ENCODE results near the gene CLMP.
A peak's percentile ranks its signal among the peaks of the same experiment; 100 is the strongest.
"Not testable (repeated sequence)": the region's sequence is repeated elsewhere in the genome, so short reads cannot be mapped to it uniquely, and the experiment has no call there.

The CLMP gene

GRCh38 chr11:123135863-123136446 is 59.1 kb downstream of the CLMP start:
- no peak for DNase-seq (ENCODE audit: low read depth, low spot score)

- no peak for DNase-seq (ENCODE audit: low read depth, low spot score)
Observed at GRCh38 chr11:123132881-123133280, 62.2 kb downstream of the CLMP start.

GRCh38 chr11:123132034-123132766 is 62.8 kb downstream of the CLMP start:
- DNase-seq (ENCODE audit: low read depth, low spot score): not testable (repeated sequence)

- DNase-seq (ENCODE audit: low read depth, low spot score): no peak
Observed at GRCh38 chr11:123129920-123130319, 65.1 kb downstream of the CLMP start.

- DNase-seq (ENCODE audit: low read depth, low spot score): no peak
Observed at GRCh38 chr11:123125169-123125568, 69.9 kb downstream of the CLMP start.

GRCh38 chr11:123122852-123123251 is 72.2 kb downstream of the CLMP start:
- DNase-seq (ENCODE audit: low read depth, low spot score): no peak

- DNase-seq (ENCODE audit: low read depth, low spot score): no peak
Observed at GRCh38 chr11:123122341-123122740, 72.7 kb downstream of the CLMP start.

GRCh38 chr11:123116486-123116885 is 78.6 kb downstream of the CLMP start:
- DNase-seq (ENCODE audit: low read depth, low spot score): no peak

- no peak for DNase-seq (ENCODE audit: low read depth, low spot score)
Observed at GRCh38 chr11:123111465-123111864, 83.6 kb downstream of the CLMP start.

- DNase-seq (ENCODE audit: low read depth, low spot score): no peak
Observed at GRCh38 chr11:123110397-123110796, 84.7 kb downstream of the CLMP start.

GRCh38 chr11:123107945-123108495 is 87.0 kb downstream of the CLMP start:
- no peak for DNase-seq (ENCODE audit: low read depth, low spot score)

- DNase-seq (ENCODE audit: low read depth, low spot score): no peak
Observed at GRCh38 chr11:123104697-123105096, 90.4 kb downstream of the CLMP start.

- peak; percentile 69 for DNase-seq (ENCODE audit: low read depth, low spot score)
Observed at GRCh38 chr11:123103326-123103980, 91.6 kb downstream of the CLMP start.

GRCh38 chr11:123100379-123101085 is 94.5 kb downstream of the CLMP start:
- no peak for DNase-seq (ENCODE audit: low read depth, low spot score)

- no peak for DNase-seq (ENCODE audit: low read depth, low spot score)
Observed at GRCh38 chr11:123098990-123099389, 96.1 kb downstream of the CLMP start.

GRCh38 chr11:123093739-123094138 is 101.3 kb downstream of the CLMP start:
- DNase-seq (ENCODE audit: low read depth, low spot score): no peak

- DNase-seq (ENCODE audit: low read depth, low spot score): no peak
Observed at GRCh38 chr11:123091506-123091905, 103.5 kb downstream of the CLMP start.

- DNase-seq (ENCODE audit: low read depth, low spot score): not testable (repeated sequence)
Observed at GRCh38 chr11:123090168-123090567, 104.9 kb downstream of the CLMP start.

- not testable (repeated sequence) for DNase-seq (ENCODE audit: low read depth, low spot score)
Observed at GRCh38 chr11:123088896-123089295, 106.2 kb downstream of the CLMP start.

- DNase-seq (ENCODE audit: low read depth, low spot score): not testable (repeated sequence)
Observed at GRCh38 chr11:123087657-123088056, 107.4 kb downstream of the CLMP start.

GRCh38 chr11:123086305-123086704 is 108.7 kb downstream of the CLMP start:
- no peak for DNase-seq (ENCODE audit: low read depth, low spot score)

- DNase-seq (ENCODE audit: low read depth, low spot score): no peak
Observed at GRCh38 chr11:123085497-123085896, 109.6 kb downstream of the CLMP start.

All from smooth muscle cell of the brain vasculature (primary cell).